HepG2 (cell line): ENCODE measurements around the gene FRAS1. TPM values are rescaled to one million over a fixed set of nuclear protein-coding genes. Genes with fewer than 3 reads are reported as not detected.

Source experiments
- KMT2A ChIP-seq: sonication (generic); formaldehyde crosslinking; IDR thresholded peaks from 2 replicates; pipeline ENCODE4 v1.4.0; 2020; ENCODE audit warnings: missing genetic modification reagents
- MED8 ChIP-seq: sonication (generic); formaldehyde crosslinking; IDR thresholded peaks from 2 replicates; pipeline ENCODE4 v1.8.1; 2023; ENCODE audit warnings: mild to moderate bottlenecking, missing genetic modification reagents; ENCODE audit not compliant: insufficient replicate concordance
- REPIN1 ChIP-seq: sonication (generic); formaldehyde crosslinking; IDR thresholded peaks from 2 replicates; pipeline ENCODE4 v1.8.0; 2022; ENCODE audit warnings: missing genetic modification reagents, low read depth, mild to moderate bottlenecking, borderline replicate concordance
- SSRP1 ChIP-seq: IDR thresholded peaks from 2 replicates; pipeline ENCODE4 v1.6.1; 2016; ENCODE audit warnings: control low read depth
- polyA plus RNA-seq, 8 experiments: library from polyadenylated mRNA; depleted of rRNA in 3 of 8; stranded (reverse) in 7 of 8; unstranded in 1 of 8; fragments of >200 nt; fragmentation: Illumina TruSeq in 4 of 8; extraction: Trizol in 4 of 8; gene quantifications; 2 replicates each; pipeline versions ENCODE4 v1.2.1 to v1.2.3, GENCODE V29; 2011 to 2016; ENCODE audit warnings: low read depth in 4 of 8, missing spikeins in 1 of 8, mixed read lengths in 1 of 8; ENCODE audit not compliant: insufficient read depth in 1 of 8
- total RNA-seq, 5 experiments: library from RNA; depleted of rRNA; stranded (reverse); fragments of >200 nt; fragmentation: Illumina TruSeq; extraction: Trizol; gene quantifications; 2 replicates each; pipeline ENCODE4 v1.2.3, GENCODE V29; 2016; ENCODE audit warnings: low read depth in 1 of 5
- TF ChIP-seq, protein P1 (sequence below): sonication (generic); formaldehyde crosslinking; IDR thresholded peaks from 2 replicates; pipeline ENCODE4 v1.5.0; 2020; ENCODE audit warnings: mild to moderate bottlenecking, missing genetic modification reagents
- TF ChIP-seq, protein P2 (sequence below): sonication (generic); formaldehyde crosslinking; conservative IDR thresholded peaks from 2 replicates; pipeline ENCODE4 v1.8.0; 2022; ENCODE audit warnings: mild to moderate bottlenecking, moderate library complexity, missing genetic modification reagents
- TF ChIP-seq, protein P3 (sequence below): sonication (generic); formaldehyde crosslinking; IDR thresholded peaks from 2 replicates; pipeline ENCODE4 v1.4.0; 2020; ENCODE audit warnings: mild to moderate bottlenecking, low read depth, missing genetic modification reagents

FRAS1 gene
- total and polyA plus RNA-seq, 2 of the 13 experiments (the other 11 are each of a cell fraction or from before 2014, with no cell fraction given), result 22.5 to 31.6 TPM

DNA sequence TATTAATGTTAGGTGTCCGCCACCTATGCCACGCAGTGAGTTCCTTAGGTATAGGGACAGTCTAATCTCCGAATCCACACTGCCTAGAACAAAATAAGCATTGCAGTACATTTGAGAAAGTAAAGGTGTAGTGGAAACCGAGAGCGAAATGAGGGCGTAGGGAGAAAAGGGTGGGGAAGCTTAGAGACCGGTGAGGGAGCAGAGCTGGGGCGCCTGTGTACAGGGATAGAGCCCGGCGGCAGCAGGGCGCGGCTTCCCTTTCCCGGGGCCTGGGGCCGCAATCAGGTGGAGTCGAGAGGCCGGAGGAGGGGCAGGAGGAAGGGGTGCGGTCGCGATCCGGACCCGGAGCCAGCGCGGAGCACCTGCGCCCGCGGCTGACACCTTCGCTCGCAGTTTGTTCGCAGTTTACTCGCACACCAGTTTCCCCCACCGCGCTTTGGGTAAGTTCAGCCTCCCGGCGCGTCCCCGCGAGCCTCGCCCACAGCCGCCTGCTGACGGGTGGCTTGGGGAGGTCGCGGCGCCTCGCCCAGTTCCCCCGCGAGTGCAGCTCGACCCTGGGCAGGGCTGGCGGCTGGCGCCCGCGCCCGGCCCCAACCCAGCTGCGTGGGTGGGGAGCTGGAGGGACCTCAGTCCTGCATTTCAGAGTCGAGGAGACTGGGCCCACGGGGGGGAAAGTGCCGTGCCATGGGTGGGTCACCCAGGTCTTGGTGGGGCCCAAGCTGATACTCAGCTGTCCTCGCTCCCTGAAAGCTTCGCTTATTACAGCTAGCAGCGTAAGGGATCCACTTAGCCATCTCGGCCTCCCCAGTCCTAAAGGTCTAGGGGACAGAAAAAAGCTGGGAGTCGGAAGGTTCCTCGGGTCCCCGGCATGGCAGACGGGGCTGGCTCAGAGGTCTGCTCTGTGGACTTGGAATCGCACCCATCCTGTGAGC is 494.6 kb downstream of the FRAS1 start, which contains the start of gene ANXA3 (continued):
- TF ChIP-seq, protein P1, sequence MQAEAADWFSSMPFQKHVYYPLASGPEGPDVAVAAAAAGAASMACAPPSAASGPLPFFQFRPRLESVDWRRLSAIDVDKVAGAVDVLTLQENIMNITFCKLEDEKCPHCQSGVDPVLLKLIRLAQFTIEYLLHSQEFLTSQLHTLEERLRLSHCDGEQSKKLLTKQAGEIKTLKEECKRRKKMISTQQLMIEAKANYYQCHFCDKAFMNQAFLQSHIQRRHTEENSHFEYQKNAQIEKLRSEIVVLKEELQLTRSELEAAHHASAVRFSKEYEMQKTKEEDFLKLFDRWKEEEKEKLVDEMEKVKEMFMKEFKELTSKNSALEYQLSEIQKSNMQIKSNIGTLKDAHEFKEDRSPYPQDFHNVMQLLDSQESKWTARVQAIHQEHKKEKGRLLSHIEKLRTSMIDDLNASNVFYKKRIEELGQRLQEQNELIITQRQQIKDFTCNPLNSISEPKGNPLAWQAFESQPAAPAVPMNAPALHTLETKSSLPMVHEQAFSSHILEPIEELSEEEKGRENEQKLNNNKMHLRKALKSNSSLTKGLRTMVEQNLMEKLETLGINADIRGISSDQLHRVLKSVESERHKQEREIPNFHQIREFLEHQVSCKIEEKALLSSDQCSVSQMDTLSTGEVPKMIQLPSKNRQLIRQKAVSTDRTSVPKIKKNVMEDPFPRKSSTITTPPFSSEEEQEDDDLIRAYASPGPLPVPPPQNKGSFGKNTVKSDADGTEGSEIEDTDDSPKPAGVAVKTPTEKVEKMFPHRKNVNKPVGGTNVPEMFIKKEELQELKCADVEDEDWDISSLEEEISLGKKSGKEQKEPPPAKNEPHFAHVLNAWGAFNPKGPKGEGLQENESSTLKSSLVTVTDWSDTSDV (CRISPR knock-in tag), result 0 out of 2 replicates have a peak, but pooled peaks have one; percentile 65
- TF ChIP-seq, protein P2, sequence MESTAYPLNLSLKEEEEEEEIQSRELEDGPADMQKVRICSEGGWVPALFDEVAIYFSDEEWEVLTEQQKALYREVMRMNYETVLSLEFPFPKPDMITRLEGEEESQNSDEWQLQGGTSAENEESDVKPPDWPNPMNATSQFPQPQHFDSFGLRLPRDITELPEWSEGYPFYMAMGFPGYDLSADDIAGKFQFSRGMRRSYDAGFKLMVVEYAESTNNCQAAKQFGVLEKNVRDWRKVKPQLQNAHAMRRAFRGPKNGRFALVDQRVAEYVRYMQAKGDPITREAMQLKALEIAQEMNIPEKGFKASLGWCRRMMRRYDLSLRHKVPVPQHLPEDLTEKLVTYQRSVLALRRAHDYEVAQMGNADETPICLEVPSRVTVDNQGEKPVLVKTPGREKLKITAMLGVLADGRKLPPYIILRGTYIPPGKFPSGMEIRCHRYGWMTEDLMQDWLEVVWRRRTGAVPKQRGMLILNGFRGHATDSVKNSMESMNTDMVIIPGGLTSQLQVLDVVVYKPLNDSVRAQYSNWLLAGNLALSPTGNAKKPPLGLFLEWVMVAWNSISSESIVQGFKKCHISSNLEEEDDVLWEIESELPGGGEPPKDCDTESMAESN (CRISPR knock-in tag), result peak; percentile 53; the same call in 1 of the 2 replicates
- TF ChIP-seq KMT2A (CRISPR knock-in tag) (0 out of 2 replicates have a peak, but pooled peaks have one; percentile 26), MED8 (CRISPR knock-in tag) (no peak), SSRP1 (CRISPR knock-in tag) (no peak), REPIN1 (CRISPR knock-in tag) (0 out of 2 replicates have a peak, but pooled peaks have one; percentile 30)
- TF ChIP-seq, protein P3, sequence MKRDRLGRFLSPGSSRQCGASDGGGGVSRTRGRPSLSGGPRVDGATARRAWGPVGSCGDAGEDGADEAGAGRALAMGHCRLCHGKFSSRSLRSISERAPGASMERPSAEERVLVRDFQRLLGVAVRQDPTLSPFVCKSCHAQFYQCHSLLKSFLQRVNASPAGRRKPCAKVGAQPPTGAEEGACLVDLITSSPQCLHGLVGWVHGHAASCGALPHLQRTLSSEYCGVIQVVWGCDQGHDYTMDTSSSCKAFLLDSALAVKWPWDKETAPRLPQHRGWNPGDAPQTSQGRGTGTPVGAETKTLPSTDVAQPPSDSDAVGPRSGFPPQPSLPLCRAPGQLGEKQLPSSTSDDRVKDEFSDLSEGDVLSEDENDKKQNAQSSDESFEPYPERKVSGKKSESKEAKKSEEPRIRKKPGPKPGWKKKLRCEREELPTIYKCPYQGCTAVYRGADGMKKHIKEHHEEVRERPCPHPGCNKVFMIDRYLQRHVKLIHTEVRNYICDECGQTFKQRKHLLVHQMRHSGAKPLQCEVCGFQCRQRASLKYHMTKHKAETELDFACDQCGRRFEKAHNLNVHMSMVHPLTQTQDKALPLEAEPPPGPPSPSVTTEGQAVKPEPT, result no peak
